IPS DF 4.7 (cell line): ENCODE results near the gene NEDD4.
"Not testable (repeated sequence)": the region's sequence is repeated elsewhere in the genome, so short reads cannot be mapped to it uniquely, and the experiment has no call there.

Source experiments
- DNase-seq: peaks from one replicate; pipeline ENCODE4 v3.0.0-alpha.2; 2013; ENCODE audit warnings: low spot score; ENCODE audit errors: extremely low read depth

The NEDD4 gene

GRCh38 chr15:55959744-55960447 lies 33.5 kb downstream of the NEDD4 start:
- DNase-seq: no peak

GRCh38 chr15:55958349-55958748 lies 35.1 kb downstream of the NEDD4 start:
- DNase-seq: no peak

GRCh38 chr15:55954862-55955605 lies 38.4 kb downstream of the NEDD4 start:
- DNase-seq: no peak

GRCh38 chr15:55952501-55953274 lies 40.7 kb downstream of the NEDD4 start:
- not testable (repeated sequence) for DNase-seq

GRCh38 chr15:55944606-55945005 lies 48.8 kb downstream of the NEDD4 start:
- not testable (repeated sequence) for DNase-seq

- no peak for DNase-seq
These were observed 51.1 kb downstream of the NEDD4 start for GRCh38 chr15:55942332-55942731.

GRCh38 chr15:55937040-55937439 lies 56.4 kb downstream of the NEDD4 start:
- DNase-seq: no peak

- no peak for DNase-seq
These were observed 64.5 kb downstream of the NEDD4 start for GRCh38 chr15:55928955-55929354.

- no peak for DNase-seq
These were observed 71.7 kb downstream of the NEDD4 start for GRCh38 chr15:55921744-55922143.

- no peak for DNase-seq
These were observed 75.5 kb downstream of the NEDD4 start for GRCh38 chr15:55917881-55918296.

GRCh38 chr15:55916666-55917409 lies 76.6 kb downstream of the NEDD4 start:
- no peak for DNase-seq

- DNase-seq: no peak
These were observed 77.4 kb downstream of the NEDD4 start for GRCh38 chr15:55915876-55916567.

- DNase-seq: no peak
These were observed 78.2 kb downstream of the NEDD4 start for GRCh38 chr15:55915221-55915620.

- no peak for DNase-seq
These were observed 79.0 kb downstream of the NEDD4 start for GRCh38 chr15:55914446-55914845.

GRCh38 chr15:55912982-55913381 lies 80.4 kb downstream of the NEDD4 start:
- no peak for DNase-seq

GRCh38 chr15:55909036-55909811 lies 84.2 kb downstream of the NEDD4 start:
- DNase-seq: no peak

- no peak for DNase-seq
These were observed 85.6 kb downstream of the NEDD4 start for GRCh38 chr15:55907797-55908196.

- no peak for DNase-seq
These were observed 90.4 kb downstream of the NEDD4 start for GRCh38 chr15:55902981-55903380.

- no peak for DNase-seq
These were observed 93.4 kb downstream of the NEDD4 start for GRCh38 chr15:55900019-55900418.

- DNase-seq: no peak
These were observed 93.9 kb downstream of the NEDD4 start for GRCh38 chr15:55899537-55899936.
